ENCODE measurements around the gene MRPL17. TPM values are rescaled to one million over a fixed set of nuclear protein-coding genes. Genes with fewer than 3 reads are reported as not detected.

MRPL17 gene
- total and polyA plus RNA-seq, 2 experiments from 2014 or later: 26.7 to 81.8 TPM

DNA sequence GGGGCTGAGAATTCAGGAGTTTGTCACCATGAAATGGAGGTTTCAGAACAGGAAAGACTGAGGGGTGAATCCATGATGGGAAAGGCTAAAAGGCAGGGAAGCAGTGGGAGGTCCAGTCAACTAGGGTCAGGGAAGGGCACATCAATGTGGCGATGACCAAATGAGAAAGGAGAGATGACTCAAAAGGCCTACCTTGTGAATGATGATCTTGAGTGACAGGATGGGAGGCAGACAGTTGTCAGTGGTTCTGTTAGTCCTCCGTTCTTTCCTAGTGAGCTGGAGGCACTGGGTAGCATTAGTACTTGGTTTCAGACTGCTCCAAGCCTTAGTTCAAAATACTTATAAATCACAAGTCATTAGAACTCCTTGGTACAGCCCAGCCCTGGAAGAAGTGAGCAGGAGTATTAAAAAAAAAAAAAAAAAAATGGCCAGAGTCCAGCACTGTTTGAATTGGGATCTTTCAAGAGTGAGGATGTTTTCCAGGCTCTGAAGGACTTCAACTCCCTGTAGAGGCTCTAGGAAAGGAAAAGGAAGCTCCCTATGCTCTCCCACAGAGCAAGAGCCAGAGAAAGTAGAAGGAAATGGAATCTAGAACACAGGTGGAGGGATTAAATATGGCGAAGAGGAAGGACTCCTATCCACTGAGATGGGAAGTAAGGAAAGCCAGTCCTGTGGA lies 19.2 kb downstream of the MRPL17 start:
- Mint-ChIP-seq H3K36me3 (ENCODE audit: low read depth) (no peaks in the 10 kb centered on the region), H3K4me1 (no peaks in the 10 kb centered on the region), H3K9me3 (no peaks in the 10 kb centered on the region), H3K27me3 (ENCODE audit: insufficient read depth, low read depth, poor library complexity) (peaks cover 3% of the 10 kb centered on the region), H3K4me3 (no peak overlapping the region), H3K27ac (no peak overlapping the region)
- no peaks in the 10 kb centered on the region for H4K20me1 ChIP-seq (replicated peaks; ENCODE audit: insufficient read depth)
- no peak overlapping the region for H3K4me2 ChIP-seq
- no peaks in the 10 kb centered on the region for H3K79me2 ChIP-seq (replicated peaks; ENCODE audit: insufficient read depth)
- H3F3A ChIP-seq (replicated peaks; ENCODE audit: low read depth): no peaks in the 10 kb centered on the region
- peaks cover 8% of the 10 kb centered on the region; the same call in 1 of the 2 replicates for H3K27me3 ChIP-seq (ENCODE audit: insufficient read depth)
- no peak overlapping the region for H3K4me3 ChIP-seq
- H2AFZ ChIP-seq: no peak overlapping the region
- H3K27ac ChIP-seq (ENCODE audit: low read depth): no peak overlapping the region
- H3K4me1 ChIP-seq (ENCODE audit: insufficient read depth): no peaks in the 10 kb centered on the region
- no peaks in the 10 kb centered on the region for H3K36me3 ChIP-seq (ENCODE audit: insufficient read depth)
- DNase-seq (ENCODE audit: low spot score) (no peak), ATAC-seq (no peak)
- no peak for TF ChIP-seq STAT1 (IDR thresholded peaks at IDR 0.05; ENCODE audit: unreplicated experiment)
- no peak for TF ChIP-seq POLR2AphosphoS5 (IDR thresholded peaks at IDR 0.05; ENCODE audit: low read depth)
- no peak for TF ChIP-seq EZH2 (IDR thresholded peaks at IDR 0.05; ENCODE audit: low read depth, unreplicated experiment)
- no peak for TF ChIP-seq EZH2phosphoT487 (IDR thresholded peaks at IDR 0.05; ENCODE audit: unreplicated experiment)
- TF ChIP-seq, protein P1, sequence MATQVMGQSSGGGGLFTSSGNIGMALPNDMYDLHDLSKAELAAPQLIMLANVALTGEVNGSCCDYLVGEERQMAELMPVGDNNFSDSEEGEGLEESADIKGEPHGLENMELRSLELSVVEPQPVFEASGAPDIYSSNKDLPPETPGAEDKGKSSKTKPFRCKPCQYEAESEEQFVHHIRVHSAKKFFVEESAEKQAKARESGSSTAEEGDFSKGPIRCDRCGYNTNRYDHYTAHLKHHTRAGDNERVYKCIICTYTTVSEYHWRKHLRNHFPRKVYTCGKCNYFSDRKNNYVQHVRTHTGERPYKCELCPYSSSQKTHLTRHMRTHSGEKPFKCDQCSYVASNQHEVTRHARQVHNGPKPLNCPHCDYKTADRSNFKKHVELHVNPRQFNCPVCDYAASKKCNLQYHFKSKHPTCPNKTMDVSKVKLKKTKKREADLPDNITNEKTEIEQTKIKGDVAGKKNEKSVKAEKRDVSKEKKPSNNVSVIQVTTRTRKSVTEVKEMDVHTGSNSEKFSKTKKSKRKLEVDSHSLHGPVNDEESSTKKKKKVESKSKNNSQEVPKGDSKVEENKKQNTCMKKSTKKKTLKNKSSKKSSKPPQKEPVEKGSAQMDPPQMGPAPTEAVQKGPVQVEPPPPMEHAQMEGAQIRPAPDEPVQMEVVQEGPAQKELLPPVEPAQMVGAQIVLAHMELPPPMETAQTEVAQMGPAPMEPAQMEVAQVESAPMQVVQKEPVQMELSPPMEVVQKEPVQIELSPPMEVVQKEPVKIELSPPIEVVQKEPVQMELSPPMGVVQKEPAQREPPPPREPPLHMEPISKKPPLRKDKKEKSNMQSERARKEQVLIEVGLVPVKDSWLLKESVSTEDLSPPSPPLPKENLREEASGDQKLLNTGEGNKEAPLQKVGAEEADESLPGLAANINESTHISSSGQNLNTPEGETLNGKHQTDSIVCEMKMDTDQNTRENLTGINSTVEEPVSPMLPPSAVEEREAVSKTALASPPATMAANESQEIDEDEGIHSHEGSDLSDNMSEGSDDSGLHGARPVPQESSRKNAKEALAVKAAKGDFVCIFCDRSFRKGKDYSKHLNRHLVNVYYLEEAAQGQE (IDR thresholded peaks at IDR 0.05; ENCODE audit: unreplicated experiment): no peak
- no peak for TF ChIP-seq CREB1 (CRISPR knock-in tag; IDR thresholded peaks at IDR 0.05; ENCODE audit: low read depth)
- TF ChIP-seq ZNF114 (CRISPR knock-in tag; IDR thresholded peaks at IDR 0.05): no peak
- no peak for TF ChIP-seq JUNB (IDR thresholded peaks at IDR 0.05; ENCODE audit: unreplicated experiment)
- TF ChIP-seq, protein P2, sequence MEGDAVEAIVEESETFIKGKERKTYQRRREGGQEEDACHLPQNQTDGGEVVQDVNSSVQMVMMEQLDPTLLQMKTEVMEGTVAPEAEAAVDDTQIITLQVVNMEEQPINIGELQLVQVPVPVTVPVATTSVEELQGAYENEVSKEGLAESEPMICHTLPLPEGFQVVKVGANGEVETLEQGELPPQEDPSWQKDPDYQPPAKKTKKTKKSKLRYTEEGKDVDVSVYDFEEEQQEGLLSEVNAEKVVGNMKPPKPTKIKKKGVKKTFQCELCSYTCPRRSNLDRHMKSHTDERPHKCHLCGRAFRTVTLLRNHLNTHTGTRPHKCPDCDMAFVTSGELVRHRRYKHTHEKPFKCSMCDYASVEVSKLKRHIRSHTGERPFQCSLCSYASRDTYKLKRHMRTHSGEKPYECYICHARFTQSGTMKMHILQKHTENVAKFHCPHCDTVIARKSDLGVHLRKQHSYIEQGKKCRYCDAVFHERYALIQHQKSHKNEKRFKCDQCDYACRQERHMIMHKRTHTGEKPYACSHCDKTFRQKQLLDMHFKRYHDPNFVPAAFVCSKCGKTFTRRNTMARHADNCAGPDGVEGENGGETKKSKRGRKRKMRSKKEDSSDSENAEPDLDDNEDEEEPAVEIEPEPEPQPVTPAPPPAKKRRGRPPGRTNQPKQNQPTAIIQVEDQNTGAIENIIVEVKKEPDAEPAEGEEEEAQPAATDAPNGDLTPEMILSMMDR (conservative IDR thresholded peaks at IDR 0.05; ENCODE audit: low read depth in 2 of 2): no peak
- TF ChIP-seq, protein P3, sequence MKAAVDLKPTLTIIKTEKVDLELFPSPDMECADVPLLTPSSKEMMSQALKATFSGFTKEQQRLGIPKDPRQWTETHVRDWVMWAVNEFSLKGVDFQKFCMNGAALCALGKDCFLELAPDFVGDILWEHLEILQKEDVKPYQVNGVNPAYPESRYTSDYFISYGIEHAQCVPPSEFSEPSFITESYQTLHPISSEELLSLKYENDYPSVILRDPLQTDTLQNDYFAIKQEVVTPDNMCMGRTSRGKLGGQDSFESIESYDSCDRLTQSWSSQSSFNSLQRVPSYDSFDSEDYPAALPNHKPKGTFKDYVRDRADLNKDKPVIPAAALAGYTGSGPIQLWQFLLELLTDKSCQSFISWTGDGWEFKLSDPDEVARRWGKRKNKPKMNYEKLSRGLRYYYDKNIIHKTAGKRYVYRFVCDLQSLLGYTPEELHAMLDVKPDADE (IDR thresholded peaks at IDR 0.05): no peak
- TF ChIP-seq, protein P4, sequence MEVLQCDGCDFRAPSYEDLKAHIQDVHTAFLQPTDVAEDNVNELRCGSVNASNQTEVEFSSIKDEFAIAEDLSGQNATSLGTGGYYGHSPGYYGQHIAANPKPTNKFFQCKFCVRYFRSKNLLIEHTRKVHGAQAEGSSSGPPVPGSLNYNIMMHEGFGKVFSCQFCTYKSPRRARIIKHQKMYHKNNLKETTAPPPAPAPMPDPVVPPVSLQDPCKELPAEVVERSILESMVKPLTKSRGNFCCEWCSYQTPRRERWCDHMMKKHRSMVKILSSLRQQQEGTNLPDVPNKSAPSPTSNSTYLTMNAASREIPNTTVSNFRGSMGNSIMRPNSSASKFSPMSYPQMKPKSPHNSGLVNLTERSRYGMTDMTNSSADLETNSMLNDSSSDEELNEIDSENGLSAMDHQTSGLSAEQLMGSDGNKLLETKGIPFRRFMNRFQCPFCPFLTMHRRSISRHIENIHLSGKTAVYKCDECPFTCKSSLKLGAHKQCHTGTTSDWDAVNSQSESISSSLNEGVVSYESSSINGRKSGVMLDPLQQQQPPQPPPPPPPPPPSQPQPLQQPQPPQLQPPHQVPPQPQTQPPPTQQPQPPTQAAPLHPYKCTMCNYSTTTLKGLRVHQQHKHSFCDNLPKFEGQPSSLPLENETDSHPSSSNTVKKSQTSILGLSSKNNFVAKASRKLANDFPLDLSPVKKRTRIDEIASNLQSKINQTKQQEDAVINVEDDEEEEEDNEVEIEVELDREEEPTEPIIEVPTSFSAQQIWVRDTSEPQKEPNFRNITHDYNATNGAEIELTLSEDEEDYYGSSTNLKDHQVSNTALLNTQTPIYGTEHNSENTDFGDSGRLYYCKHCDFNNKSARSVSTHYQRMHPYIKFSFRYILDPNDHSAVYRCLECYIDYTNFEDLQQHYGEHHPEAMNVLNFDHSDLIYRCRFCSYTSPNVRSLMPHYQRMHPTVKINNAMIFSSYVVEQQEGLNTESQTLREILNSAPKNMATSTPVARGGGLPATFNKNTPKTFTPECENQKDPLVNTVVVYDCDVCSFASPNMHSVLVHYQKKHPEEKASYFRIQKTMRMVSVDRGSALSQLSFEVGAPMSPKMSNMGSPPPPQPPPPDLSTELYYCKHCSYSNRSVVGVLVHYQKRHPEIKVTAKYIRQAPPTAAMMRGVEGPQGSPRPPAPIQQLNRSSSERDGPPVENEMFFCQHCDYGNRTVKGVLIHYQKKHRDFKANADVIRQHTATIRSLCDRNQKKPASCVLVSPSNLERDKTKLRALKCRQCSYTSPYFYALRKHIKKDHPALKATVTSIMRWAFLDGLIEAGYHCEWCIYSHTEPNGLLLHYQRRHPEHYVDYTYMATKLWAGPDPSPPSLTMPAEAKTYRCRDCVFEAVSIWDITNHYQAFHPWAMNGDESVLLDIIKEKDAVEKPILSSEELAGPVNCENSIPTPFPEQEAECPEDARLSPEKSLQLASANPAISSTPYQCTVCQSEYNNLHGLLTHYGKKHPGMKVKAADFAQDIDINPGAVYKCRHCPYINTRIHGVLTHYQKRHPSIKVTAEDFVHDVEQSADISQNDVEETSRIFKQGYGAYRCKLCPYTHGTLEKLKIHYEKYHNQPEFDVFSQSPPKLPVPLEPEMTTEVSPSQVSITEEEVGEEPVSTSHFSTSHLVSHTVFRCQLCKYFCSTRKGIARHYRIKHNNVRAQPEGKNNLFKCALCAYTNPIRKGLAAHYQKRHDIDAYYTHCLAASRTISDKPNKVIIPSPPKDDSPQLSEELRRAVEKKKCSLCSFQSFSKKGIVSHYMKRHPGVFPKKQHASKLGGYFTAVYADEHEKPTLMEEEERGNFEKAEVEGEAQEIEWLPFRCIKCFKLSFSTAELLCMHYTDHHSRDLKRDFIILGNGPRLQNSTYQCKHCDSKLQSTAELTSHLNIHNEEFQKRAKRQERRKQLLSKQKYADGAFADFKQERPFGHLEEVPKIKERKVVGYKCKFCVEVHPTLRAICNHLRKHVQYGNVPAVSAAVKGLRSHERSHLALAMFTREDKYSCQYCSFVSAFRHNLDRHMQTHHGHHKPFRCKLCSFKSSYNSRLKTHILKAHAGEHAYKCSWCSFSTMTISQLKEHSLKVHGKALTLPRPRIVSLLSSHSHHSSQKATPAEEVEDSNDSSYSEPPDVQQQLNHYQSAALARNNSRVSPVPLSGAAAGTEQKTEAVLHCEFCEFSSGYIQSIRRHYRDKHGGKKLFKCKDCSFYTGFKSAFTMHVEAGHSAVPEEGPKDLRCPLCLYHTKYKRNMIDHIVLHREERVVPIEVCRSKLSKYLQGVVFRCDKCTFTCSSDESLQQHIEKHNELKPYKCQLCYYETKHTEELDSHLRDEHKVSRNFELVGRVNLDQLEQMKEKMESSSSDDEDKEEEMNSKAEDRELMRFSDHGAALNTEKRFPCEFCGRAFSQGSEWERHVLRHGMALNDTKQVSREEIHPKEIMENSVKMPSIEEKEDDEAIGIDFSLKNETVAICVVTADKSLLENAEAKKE (CRISPR knock-in tag; IDR thresholded peaks at IDR 0.05): no peak
- no peak for TF ChIP-seq ZNF331 (CRISPR knock-in tag; IDR thresholded peaks at IDR 0.05; ENCODE audit: low read depth)
- no peak for TF ChIP-seq NANOG (IDR thresholded peaks at IDR 0.05; ENCODE audit: borderline replicate concordance)
- H3K9me2 ChIP-seq (ENCODE audit: insufficient read depth): 0 out of 2 replicates have a peak, but pooled peaks cover 5% of the 10 kb centered on the region

Data from GM23338 (cell line).